Ishikawa (cell line): ENCODE data around the gene LUC7L3.

Experiments used
- CEBPB ChIP-seq: IDR thresholded peaks from 2 replicates; pipeline ENCODE4 v1.6.1; 2012
- CREB1 ChIP-seq: IDR thresholded peaks from 2 replicates; pipeline ENCODE4 v1.6.1; 2012; ENCODE audit warnings: low read depth
- EP300 ChIP-seq: IDR thresholded peaks from 2 replicates; pipeline ENCODE4 v1.6.1; 2012; ENCODE audit warnings: borderline replicate concordance
- FOXM1 ChIP-seq: IDR thresholded peaks from 2 replicates; pipeline ENCODE4 v1.6.1; 2012; ENCODE audit warnings: low read depth, borderline replicate concordance
- NFIC ChIP-seq: IDR thresholded peaks from 2 replicates; pipeline ENCODE4 v1.6.1; 2012
- RAD21 ChIP-seq: IDR thresholded peaks from 2 replicates; pipeline ENCODE4 v1.6.1; 2012; ENCODE audit warnings: low read depth
- TAF1 ChIP-seq: IDR thresholded peaks from 2 replicates; pipeline ENCODE4 v1.6.1; 2012; ENCODE audit warnings: low read depth, mild to moderate bottlenecking
- TCF12 ChIP-seq: IDR thresholded peaks from 2 replicates; pipeline ENCODE4 v1.6.1; 2012; ENCODE audit warnings: low read depth
- YY1 ChIP-seq: IDR thresholded peaks from 2 replicates; pipeline ENCODE4 v1.6.1; 2012; ENCODE audit warnings: low read depth
- TF ChIP-seq, protein P1 (sequence below): IDR thresholded peaks from 2 replicates; pipeline ENCODE4 v1.6.1; 2012; ENCODE audit warnings: low read depth, mild to moderate bottlenecking
- TF ChIP-seq, protein P2 (sequence below): IDR thresholded peaks from 2 replicates; pipeline ENCODE4 v1.6.1; 2012
- TF ChIP-seq, protein P3 (sequence below): IDR thresholded peaks from 2 replicates; pipeline ENCODE4 v1.6.1; 2012

DNA sequence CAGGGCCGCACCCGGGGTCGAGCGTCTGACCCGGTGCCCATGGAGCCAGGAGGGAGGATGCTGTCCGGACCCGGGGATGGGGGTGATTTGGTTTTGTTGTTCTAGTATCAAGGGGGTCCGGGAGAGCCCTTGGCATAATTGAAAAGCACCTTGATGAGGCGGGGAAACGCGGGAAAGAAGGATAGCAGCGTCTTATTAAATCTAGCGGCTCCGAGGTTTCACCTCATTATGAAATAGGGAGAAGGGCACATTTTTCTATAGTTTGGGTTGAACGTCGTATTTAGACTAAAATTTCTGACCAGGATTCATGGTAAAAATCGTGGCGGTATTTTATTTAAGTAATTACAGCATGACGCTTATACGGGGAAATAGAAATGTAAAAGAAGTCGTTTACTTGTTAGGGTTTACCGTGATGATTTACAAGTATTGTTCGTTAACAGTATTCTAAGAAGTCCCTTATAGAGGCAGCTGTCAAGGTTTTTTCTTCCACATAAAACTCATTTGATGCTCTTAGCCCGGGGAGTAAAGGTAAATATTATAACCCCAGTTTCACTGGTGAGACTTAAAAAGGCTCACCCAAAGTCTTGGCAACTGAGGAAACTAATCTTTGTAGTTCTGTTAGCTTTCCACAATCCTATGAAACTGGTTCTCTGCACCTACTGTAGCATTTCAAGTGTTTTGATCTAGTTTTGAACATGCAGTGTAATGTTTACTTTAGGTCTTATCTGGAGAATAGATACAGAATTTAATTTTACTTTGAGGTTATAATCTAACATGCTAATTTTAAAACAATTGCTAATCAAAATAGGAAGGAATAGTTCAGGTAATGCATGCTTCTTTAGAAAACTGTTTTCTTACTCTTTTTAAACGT lies 756 bp downstream of the LUC7L3 start:
- TF ChIP-seq FOXM1 (no peak), YY1 (no peak), EP300 (no peak), NFIC (no peak), TCF12 (no peak), TAF1 (no peak), RAD21 (no peak), CREB1 (no peak), CEBPB (no peak)
- TF ChIP-seq, protein P1, sequence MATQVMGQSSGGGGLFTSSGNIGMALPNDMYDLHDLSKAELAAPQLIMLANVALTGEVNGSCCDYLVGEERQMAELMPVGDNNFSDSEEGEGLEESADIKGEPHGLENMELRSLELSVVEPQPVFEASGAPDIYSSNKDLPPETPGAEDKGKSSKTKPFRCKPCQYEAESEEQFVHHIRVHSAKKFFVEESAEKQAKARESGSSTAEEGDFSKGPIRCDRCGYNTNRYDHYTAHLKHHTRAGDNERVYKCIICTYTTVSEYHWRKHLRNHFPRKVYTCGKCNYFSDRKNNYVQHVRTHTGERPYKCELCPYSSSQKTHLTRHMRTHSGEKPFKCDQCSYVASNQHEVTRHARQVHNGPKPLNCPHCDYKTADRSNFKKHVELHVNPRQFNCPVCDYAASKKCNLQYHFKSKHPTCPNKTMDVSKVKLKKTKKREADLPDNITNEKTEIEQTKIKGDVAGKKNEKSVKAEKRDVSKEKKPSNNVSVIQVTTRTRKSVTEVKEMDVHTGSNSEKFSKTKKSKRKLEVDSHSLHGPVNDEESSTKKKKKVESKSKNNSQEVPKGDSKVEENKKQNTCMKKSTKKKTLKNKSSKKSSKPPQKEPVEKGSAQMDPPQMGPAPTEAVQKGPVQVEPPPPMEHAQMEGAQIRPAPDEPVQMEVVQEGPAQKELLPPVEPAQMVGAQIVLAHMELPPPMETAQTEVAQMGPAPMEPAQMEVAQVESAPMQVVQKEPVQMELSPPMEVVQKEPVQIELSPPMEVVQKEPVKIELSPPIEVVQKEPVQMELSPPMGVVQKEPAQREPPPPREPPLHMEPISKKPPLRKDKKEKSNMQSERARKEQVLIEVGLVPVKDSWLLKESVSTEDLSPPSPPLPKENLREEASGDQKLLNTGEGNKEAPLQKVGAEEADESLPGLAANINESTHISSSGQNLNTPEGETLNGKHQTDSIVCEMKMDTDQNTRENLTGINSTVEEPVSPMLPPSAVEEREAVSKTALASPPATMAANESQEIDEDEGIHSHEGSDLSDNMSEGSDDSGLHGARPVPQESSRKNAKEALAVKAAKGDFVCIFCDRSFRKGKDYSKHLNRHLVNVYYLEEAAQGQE = no peak
- TF ChIP-seq, protein P2, sequence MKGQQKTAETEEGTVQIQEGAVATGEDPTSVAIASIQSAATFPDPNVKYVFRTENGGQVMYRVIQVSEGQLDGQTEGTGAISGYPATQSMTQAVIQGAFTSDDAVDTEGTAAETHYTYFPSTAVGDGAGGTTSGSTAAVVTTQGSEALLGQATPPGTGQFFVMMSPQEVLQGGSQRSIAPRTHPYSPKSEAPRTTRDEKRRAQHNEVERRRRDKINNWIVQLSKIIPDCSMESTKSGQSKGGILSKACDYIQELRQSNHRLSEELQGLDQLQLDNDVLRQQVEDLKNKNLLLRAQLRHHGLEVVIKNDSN = no peak
- TF ChIP-seq, protein P3, sequence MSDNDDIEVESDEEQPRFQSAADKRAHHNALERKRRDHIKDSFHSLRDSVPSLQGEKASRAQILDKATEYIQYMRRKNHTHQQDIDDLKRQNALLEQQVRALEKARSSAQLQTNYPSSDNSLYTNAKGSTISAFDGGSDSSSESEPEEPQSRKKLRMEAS = no peak
